SK-N-SH (cell line): ENCODE results near the gene BAZ1A.

Source experiments
- EP300 ChIP-seq, 2 experiments: IDR thresholded peaks; 2 replicates each; pipeline versions ENCODE4 v1.4.0 to v1.6.1; 2012; ENCODE audit warnings: borderline replicate concordance in 1 of 2, low read depth in 1 of 2, low read length in 1 of 2
- FOXM1 ChIP-seq: IDR thresholded peaks from 2 replicates; pipeline ENCODE4 v1.4.0; 2012; ENCODE audit warnings: low read depth, mild to moderate bottlenecking
- JUND ChIP-seq: IDR thresholded peaks from 2 replicates; pipeline ENCODE4 v1.4.0; 2012
- RAD21 ChIP-seq: IDR thresholded peaks from 2 replicates; pipeline ENCODE4 v1.6.1; 2012; ENCODE audit warnings: mild to moderate bottlenecking, low read length
- RCOR1 ChIP-seq: fragments of 150-350 bp; IDR thresholded peaks from 2 replicates; pipeline ENCODE4 v1.6.1; 2017; ENCODE audit warnings: antibody characterized with exemption, low read length
- SIN3A ChIP-seq: IDR thresholded peaks from 2 replicates; pipeline ENCODE4 v1.6.1; 2012; ENCODE audit warnings: low read depth, mild to moderate bottlenecking, low read length, moderate library complexity, borderline replicate concordance
- TAF1 ChIP-seq: IDR thresholded peaks from 2 replicates; pipeline ENCODE4 v1.6.1; 2012; ENCODE audit warnings: low read depth, mild to moderate bottlenecking, low read length, moderate library complexity, borderline replicate concordance
- YY1 ChIP-seq: IDR thresholded peaks from 2 replicates; pipeline ENCODE4 v1.4.0; 2012; ENCODE audit warnings: low read depth, mild to moderate bottlenecking
- TF ChIP-seq, protein P1 (sequence below): fragments of 200-600 bp; sonication (generic); IDR thresholded peaks from 2 replicates; pipeline ENCODE4 v1.6.1; 2017; ENCODE audit warnings: antibody characterized with exemption, mild to moderate bottlenecking, moderate library complexity
- TF ChIP-seq, protein P2 (sequence below): IDR thresholded peaks from 2 replicates; pipeline ENCODE4 v1.4.0; 2012; ENCODE audit warnings: low read depth
- TF ChIP-seq, protein P3 (sequence below): IDR thresholded peaks from 2 replicates; pipeline ENCODE4; 2012
- TF ChIP-seq, protein P4 (sequence below): IDR thresholded peaks from 2 replicates; pipeline ENCODE4 v1.4.0; 2012; ENCODE audit warnings: low read depth, borderline replicate concordance

DNA sequence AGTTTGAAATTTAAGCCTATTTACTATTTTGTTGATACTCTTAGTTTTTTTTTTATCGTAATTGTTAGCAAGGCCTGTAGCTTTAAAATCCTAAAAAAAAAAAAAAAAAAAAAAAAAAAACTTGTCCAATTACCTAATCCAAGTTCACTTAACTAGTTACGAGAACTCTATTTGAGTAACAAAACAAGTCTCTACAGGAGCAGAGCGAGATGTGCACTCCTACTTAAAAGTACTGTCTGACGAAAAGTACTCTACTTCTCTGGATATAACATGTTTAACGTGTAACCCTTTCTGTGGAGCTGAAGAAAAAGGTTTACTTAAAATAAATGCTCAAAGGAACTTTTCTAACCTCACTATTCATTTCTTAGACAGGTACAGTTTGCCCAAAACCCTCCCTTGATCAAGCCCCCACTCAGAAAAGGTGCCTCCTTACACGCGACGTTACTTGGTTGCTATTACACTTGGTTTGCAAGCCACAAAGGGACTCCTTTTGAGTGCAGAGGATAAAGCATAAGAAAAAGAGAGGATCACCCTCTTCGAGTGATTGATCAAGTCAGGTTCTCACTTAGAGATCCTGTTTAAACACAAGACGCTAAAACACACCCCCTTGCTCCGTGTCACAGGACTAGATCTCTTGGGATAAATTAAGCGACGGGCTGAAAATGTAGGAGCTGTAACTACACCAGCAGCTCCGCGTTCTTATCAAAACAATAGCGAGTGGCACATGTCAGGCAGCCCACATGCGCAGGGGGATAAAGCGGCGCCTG is 2.2 kb downstream of the BAZ1A start:
- TF ChIP-seq, protein P1, sequence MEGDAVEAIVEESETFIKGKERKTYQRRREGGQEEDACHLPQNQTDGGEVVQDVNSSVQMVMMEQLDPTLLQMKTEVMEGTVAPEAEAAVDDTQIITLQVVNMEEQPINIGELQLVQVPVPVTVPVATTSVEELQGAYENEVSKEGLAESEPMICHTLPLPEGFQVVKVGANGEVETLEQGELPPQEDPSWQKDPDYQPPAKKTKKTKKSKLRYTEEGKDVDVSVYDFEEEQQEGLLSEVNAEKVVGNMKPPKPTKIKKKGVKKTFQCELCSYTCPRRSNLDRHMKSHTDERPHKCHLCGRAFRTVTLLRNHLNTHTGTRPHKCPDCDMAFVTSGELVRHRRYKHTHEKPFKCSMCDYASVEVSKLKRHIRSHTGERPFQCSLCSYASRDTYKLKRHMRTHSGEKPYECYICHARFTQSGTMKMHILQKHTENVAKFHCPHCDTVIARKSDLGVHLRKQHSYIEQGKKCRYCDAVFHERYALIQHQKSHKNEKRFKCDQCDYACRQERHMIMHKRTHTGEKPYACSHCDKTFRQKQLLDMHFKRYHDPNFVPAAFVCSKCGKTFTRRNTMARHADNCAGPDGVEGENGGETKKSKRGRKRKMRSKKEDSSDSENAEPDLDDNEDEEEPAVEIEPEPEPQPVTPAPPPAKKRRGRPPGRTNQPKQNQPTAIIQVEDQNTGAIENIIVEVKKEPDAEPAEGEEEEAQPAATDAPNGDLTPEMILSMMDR = no peak
- TF ChIP-seq SIN3A (no peak), YY1 (no peak), JUND (no peak), RAD21 (no peak), EP300 (IDR thresholded peaks at IDR 0.05; ENCODE audit: borderline replicate concordance in 1 of 2, low read depth in 1 of 2, low read length in 1 of 2) (no peak), RCOR1 (no peak), FOXM1 (no peak), TAF1 (no peak)
- TF ChIP-seq, protein P2, sequence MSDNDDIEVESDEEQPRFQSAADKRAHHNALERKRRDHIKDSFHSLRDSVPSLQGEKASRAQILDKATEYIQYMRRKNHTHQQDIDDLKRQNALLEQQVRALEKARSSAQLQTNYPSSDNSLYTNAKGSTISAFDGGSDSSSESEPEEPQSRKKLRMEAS = peak; percentile 64; the same call in 1 of the 2 replicates
- TF ChIP-seq, protein P3, sequence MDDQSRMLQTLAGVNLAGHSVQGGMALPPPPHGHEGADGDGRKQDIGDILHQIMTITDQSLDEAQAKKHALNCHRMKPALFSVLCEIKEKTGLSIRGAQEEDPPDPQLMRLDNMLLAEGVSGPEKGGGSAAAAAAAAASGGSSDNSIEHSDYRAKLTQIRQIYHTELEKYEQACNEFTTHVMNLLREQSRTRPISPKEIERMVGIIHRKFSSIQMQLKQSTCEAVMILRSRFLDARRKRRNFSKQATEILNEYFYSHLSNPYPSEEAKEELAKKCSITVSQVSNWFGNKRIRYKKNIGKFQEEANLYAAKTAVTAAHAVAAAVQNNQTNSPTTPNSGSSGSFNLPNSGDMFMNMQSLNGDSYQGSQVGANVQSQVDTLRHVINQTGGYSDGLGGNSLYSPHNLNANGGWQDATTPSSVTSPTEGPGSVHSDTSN = no peak
- TF ChIP-seq, protein P4, sequence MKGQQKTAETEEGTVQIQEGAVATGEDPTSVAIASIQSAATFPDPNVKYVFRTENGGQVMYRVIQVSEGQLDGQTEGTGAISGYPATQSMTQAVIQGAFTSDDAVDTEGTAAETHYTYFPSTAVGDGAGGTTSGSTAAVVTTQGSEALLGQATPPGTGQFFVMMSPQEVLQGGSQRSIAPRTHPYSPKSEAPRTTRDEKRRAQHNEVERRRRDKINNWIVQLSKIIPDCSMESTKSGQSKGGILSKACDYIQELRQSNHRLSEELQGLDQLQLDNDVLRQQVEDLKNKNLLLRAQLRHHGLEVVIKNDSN = no peak
